Activated CD8-positive, alpha-beta memory T cell treated with anti-CD3 and anti-CD28 coated beads for 1 hour (primary cell): ENCODE data around the gene PCNP.
A peak's percentile ranks its signal among the peaks of the same experiment; 100 is the strongest.
"Not testable (repeated sequence)": the region's sequence is repeated elsewhere in the genome, so short reads cannot be mapped to it uniquely, and the experiment has no call there.

ENCODE experiments used
- DNase-seq, 2 donors: peaks; one replicate each; pipeline ENCODE4 v3.0.0-alpha.2; 2020; ENCODE audit warnings: low read depth in 1 of 2; ENCODE audit errors: extremely low read depth in 1 of 2

Gene PCNP, protein sequence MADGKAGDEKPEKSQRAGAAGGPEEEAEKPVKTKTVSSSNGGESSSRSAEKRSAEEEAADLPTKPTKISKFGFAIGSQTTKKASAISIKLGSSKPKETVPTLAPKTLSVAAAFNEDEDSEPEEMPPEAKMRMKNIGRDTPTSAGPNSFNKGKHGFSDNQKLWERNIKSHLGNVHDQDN

GRCh38 chr3:101573449-101574387, at the start of gene PCNP:
TSS of gene PCNP (plus strand) at chr3:101574180. CDS start at chr3:101574216, 36 bp downstream.
- DNase-seq: peak; percentile 98 to 99

DNA sequence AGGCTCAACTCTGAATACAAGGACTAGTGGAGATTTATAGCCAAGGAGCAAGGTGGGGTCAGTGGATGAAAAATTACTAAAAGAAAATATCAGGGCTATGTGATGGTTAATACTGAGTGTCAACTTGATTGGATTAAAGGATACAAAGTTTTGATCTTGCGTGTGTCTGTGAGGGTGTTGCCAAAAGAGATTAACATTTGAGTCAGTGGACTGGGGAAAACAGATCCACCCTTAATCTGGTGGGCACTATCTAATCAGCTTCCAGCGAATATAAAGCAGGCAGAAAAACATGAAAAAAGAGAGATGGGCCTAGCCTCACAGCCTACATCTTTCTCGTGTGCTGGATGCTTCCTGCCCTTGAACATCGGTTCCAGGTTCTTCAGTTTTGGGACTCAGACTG, 46.5 kb upstream of the PCNP start:
- no peak for DNase-seq

DNA sequence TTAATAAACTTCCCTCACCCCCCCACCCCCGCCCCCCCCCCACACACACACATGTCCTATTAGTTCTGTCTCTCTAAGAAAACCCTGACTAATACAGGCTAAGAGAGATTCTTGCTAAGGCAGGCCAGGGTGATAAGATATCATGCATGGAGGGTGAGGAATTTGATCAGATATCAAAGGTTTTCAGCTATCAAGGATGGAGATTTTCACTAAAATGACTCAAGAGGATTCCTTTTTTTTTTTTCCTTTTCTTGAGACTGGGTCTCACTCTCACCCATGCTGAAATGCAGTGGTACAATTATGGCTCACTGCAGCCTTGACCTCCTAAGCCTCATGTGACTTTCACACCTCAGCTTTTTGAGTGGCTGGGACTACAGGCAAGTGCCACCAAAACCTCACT, 46.1 kb upstream of the PCNP start:
- DNase-seq: no peak

- DNase-seq: no peak
These were observed 43.9 kb upstream of the PCNP start for GRCh38 chr3:101529816-101530685.

- no peak for DNase-seq
These were observed 43.3 kb upstream of the PCNP start for GRCh38 chr3:101530686-101531047.

DNA sequence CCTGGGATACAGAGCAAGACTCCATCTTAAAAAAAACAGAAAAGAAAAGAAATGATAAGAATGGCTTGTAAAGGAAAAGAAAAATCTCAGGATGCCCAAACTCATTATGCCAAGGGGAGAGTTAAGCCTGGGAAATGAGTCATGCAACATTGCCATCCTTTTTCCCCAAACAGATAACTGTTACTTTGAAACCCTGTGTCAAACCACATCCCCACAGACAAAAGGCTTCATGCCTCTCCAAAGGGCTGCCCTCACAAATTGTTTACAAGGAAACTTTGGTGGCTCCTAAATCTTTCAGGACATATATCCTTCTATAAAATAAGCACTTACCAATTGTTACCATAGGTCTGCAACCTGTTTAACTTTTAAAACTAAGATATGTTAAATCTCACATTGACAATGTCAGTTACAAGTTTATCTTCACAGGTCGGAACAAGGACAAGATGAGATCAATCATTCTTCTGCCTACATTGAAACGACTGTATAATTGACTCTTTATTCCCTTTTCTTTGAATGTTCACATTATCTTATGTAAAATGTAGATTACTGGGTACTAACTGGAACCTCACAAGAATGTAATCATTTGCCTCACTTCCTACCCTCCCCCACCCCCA, 42.4 kb upstream of the PCNP start:
- no peak for DNase-seq

DNA sequence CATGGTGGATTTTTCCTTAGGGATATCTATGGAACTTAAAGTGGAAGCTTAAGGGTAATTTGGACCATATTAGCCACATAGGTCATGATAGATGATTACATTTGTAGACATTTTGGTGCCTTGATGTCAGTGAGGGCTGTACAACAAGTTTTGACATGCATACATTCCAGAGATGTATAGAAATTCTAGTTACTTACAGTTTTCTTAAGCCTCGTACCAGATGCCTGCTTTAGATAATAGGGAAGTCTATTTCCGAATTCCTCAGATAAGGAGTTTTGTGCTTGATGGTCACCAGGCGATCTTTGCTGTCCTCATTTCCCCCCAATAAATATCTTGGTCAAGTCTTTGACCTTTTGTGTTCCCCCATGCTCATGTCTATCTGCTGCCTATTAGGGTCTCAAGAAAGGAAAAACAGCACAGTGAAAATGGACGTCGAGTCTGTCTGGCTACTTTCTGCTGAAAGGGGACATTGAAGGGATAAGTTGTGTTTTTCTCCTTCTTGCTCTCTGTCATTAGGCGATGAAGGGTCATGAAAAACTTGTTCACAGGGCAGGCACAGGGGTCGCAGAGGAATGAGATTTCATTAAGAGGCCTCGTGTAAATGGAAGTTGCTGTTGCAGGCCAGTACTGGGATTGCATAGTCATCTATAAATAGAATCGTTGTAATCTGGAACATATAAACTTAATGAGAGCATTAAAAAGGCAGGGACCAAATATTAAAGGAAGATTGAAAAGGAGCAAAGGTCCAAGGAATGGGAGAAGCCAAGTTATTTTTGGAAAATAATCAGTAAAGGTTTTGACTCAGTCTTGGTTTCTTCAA, 41.0 kb upstream of the PCNP start:
- no peak for DNase-seq

DNA sequence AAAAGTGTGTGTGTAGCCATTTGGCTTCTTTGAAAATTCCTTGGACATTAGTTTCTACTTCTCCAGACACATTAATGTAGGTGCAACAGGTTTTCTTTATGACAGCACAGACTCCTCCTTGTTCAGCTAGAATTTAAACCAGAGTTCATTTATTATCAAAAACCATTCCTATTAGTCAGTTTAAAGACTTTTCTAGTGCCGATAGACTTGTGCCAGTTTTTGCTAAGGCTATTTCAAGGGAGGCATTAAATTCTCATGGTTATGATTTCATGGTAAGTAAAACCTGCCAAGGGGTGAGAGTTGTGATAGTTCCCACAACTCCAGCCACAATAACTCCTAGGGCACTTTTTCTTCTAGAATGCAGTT, 40.4 kb upstream of the PCNP start:
- no peak for DNase-seq

DNA sequence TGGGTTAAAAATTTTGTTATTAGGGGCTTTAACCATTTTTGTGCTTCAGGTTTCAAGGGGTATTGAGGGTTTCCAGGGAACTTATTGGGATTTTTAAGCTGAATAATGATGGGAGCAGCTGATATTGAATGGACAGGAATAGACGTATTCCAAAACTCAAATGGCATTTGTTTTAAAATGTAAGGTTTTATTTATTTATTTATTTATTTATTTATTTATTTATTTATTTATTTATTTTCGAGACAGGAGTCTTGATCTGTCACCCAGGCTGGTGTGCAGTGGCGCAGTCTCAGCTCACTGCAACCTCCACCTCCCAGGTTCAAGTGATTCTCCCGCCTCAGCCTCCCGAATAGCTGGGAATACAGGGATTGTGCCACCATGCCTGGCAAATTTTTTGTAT, 38.8 kb upstream of the PCNP start:
- no peak for DNase-seq

DNA sequence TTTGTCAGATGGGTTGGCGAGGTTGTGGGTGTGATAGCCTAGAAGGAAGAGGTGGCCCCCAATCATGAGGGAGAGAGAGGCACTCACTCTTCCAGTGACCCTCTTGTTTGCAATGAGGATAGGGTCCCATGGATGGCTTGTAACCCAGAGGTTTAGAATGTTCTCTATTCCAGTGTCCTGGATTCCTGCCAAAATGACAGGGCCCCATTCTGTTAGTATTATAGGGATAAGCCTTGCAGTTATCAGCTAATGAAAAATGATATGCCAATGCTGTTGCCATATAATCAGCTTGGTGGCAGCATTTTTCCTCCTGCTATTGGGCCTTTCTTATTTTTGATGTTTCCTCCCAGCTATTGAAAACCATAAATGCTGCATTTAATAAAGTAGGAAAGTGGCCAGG, 37.7 kb upstream of the PCNP start:
- no peak for DNase-seq

GRCh38 chr3:101536955-101537354, 37.0 kb upstream of the PCNP start:
- not testable (repeated sequence) for DNase-seq

GRCh38 chr3:101542957-101543356, 31.0 kb upstream of the PCNP start:
- DNase-seq: no peak

DNA sequence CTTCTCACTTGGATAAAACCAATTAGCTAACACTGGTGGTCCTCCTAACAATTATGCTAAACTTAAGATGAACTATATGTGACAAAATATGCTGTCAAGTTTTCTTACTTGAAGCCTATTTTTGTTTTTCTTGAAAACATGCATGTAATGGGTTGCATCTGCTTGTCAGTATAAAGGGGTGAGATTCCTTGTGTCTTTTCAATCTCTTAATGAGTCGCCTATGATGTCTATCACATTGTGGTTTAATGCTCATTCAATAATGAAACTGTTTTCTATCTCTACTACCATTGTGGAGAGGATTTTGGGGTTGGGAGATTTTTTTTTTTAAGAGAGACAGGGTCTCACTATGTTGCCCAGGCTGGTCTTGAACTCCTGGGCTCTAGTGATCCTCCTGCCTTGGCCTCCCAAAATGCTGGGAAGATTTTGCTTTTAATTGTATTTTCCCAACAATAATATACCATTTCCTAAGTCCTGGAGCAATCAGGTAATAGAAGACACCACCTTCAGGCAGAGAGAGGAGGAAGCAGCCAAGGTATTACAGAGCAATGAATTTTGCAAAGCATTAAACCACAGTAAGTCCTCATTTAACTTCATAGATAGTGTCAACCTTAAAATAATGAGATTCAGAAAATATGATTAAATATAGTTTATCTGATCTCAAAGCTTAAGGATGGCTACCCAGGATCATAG, 29.7 kb upstream of the PCNP start:
- DNase-seq: no peak

GRCh38 chr3:101548527-101549105, 25.4 kb upstream of the PCNP start:
- no peak for DNase-seq

- DNase-seq: no peak
These were observed 24.5 kb upstream of the PCNP start for GRCh38 chr3:101549473-101549872.

GRCh38 chr3:101551359-101552081, 22.5 kb upstream of the PCNP start:
- DNase-seq: not testable (repeated sequence)

- not testable (repeated sequence) for DNase-seq
These were observed 20.6 kb upstream of the PCNP start for GRCh38 chr3:101553381-101553780.

DNA sequence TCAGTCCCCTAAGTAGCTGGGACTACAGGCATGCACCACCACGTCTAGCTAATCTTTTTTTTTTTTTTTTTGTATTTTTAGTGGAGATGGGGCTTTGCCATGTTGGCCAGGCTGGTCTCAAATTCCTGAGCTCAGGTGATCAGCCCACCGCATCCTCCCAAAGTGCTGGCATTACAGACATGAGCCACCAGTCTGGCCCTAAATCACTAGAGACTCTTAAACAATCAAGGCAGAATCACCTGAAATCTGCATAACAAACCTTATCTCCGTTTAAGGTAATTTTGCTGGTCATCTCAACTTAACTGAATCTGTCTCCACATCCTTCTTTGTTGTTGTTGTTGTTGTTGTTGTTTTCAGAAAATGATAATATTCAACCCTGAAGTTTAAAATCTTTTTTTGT, 17.9 kb upstream of the PCNP start:
- no peak for DNase-seq
